ENCODE results near the gene CETN1.

CETN1 gene

GRCh38 chr18:580154-580553 is at the start of gene CETN1:
Gene CETN1 (plus strand): TSS chr18:580380. CDS start chr18:580409, 29 bp downstream.
- DNase-seq = no peak

- DNase-seq = no peak
Measured at GRCh38 chr18:532018-532417, 48.2 kb upstream of the CETN1 start.

DNA sequence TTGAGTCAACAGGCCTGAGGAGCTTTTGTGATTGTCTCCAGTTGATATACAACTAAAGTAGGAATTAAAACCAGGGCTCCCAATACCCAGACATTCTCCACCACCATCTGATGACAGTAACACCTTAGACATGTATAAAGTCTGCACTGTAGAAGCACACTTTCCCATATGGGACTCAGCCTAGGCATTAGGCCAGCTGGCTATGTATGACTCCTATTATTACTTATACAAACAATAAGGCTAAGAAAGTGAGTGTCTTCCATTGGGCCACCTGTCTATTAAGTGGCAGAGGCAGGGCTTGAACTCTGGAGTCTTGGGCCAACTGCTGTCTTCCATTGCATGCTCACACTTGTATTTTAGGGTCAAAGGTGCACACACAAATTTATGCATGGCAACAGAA is 47.5 kb upstream of the CETN1 start:
- DNase-seq = no peak

- DNase-seq = no peak
Measured at GRCh38 chr18:533995-534601, 46.1 kb upstream of the CETN1 start.

GRCh38 chr18:543447-544078 is 36.6 kb upstream of the CETN1 start:
- DNase-seq = no peak

GRCh38 chr18:549967-550366 is 30.2 kb upstream of the CETN1 start:
- no peak for DNase-seq

DNA sequence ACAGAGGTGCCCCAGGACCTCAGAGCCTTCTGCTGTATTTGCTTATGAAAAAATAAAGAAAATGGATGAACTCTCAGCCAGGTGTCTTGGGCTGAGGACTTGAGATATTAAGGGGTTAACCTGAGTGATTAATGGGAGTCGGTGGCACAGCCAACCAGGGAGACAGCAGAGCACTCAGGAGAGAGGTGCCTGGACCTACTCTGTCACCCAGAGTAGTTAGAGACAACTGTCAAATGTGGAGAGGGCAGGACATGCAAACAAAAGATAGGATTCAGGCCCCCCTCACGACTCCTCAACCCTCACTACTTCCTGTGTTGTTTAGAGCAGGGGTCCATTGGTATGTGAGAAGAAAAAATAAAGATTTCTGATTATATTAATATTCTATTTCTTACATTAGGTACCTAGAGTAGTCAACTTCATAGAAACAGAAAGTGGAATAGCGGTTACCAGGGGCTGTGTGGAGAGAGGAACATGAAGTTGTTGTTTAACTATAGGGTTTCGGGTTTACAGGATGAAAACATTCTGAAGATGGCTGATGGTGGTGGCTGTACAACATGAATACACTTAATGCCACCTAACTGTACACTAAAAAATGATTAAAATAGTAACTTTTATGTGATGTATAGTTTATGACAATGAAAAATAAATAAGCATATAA is 28.6 kb upstream of the CETN1 start:
- DNase-seq = no peak

DNA sequence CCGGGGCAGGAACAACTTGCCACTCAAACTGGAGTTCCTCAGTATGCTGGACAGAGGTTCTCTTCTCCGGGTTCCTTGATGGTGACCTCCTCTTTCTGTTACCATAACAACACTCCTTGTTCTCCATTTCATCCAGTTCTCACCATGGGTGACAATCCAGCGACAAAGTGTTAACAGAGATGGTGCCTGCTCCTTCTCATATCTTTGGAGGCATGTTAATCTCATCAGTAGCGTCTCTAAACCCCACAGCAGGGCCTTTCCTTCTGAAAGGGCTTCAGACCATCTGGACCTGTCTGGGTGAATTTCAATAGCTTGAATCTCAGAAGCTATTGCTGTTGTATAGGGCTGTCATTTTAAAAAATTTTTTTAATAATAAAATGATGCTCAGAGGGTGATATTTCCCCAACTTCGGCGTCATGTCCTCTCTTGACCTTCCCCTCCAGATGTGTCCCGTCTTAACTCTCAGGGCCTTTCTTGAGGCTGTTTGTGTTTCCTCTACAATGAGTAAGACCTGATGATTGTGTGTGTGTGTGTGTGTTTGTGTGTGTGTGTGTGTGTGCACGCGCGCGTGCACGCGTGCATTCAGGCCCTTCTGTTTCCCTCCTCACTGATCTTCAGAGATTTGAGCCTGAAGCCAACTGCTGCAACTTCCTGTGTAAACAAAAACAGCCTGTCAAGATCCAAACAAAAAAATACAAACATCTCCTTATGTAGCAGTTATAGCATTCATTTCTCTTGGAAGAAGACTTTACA is 24.3 kb upstream of the CETN1 start:
- DNase-seq = no peak

- DNase-seq = no peak
Measured at GRCh38 chr18:564708-565561, 15.2 kb upstream of the CETN1 start.

DNA sequence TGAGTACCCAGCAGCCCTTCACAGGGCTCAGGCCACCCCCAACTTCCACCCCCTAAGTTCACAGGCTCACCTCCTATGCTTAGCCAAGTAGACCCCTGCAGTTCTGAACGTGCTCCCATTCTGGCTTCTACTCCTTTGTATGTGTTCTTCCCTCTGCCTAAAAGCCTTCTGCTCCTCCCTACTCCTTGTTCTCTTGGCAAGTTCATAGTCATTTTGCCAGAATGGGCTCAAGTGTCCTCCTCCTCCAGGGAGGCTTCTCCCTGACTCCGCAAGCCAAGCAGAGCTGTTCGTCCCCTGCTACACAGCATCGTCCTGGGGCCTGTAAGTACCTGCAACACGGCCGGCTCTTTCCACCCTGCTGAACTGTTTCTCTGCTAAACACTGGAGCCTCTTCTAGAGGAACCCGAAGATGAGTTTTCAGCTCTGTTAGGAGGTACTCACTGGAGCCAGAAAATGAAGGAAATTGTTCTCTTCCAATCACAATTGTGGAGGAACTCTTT is 14.6 kb upstream of the CETN1 start:
- no peak for DNase-seq

GRCh38 chr18:567122-567521 is 13.1 kb upstream of the CETN1 start:
- DNase-seq = no peak

DNA sequence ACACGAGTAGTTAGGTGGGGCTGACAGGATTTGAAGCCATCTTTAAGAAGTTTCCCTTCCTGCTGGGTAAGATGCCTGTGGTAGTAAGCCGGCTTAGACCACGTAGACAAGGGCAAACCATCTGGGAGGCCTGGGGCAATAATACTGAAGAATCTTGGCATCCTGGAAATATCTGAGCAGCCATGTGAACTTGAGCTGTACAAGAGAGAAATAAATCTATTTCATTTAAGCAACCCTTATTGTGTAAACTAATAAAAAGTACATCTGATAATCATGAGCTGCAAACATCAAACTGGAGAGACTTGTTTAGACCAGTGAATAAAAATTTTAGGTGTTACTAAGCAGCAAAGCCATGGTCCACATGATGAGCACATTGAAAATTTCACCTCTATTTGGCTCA is 11.4 kb upstream of the CETN1 start:
- DNase-seq = no peak

DNA sequence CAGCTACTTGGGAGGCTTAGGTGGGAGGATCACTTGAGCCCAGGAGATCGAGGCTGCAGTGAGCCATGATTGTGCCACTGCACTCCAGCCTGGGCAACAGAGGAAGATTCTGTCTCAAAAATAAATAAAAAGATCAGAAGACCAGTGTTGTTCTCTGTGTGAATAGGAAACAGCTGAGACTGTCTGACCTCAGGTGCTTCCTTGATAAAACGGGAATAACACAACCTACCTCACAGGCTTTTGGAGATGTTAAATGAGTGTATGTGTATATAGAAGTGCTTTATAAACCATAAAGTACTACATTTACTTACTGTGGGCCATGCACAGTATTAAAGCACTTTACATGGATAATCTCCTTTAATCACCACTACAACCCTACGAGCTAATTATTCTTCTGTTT is 9.9 kb upstream of the CETN1 start:
- no peak for DNase-seq

DNA sequence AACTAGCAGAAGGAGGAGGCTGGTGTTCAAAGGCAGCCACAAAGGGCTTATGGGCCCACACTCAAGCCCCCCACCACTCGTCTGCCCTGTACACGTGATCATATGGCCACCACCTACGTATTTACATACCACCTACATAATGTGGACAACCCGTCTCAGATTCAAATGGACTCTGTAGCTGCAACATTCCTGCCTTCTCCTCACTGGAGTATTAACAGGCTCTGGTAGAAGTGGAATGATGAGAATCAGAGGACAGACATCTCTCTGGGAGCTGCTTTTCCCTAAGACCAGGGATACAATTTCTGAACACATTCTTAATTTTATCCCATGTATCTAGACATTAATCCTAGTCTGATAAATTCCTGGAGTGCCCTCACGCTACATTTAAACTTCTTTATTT is 9.5 kb upstream of the CETN1 start:
- no peak for DNase-seq

- no peak for DNase-seq
Measured at GRCh38 chr18:572091-572830, 7.9 kb upstream of the CETN1 start.

- DNase-seq = no peak
Measured at GRCh38 chr18:572831-573289, 7.3 kb upstream of the CETN1 start.

DNA sequence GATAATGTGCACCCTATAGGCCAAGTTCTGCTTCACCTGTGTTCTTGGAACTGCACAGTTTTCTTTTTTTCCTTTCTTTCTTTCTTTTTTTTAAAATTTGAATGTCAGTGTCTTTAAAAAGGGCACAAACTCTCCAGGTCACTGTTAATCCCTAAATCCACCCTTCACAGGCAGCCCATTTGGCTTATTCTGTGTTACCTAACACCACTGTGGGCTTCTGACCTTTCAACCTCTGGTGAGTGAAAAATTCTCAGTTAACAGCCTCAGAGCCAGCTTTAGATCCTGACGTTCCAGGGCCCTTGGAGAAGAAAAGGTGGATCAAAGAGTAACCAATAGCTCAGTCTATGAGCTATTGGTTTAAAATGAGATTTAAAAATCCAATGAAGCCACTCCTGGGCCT is 6.8 kb upstream of the CETN1 start:
- DNase-seq = no peak

DNA sequence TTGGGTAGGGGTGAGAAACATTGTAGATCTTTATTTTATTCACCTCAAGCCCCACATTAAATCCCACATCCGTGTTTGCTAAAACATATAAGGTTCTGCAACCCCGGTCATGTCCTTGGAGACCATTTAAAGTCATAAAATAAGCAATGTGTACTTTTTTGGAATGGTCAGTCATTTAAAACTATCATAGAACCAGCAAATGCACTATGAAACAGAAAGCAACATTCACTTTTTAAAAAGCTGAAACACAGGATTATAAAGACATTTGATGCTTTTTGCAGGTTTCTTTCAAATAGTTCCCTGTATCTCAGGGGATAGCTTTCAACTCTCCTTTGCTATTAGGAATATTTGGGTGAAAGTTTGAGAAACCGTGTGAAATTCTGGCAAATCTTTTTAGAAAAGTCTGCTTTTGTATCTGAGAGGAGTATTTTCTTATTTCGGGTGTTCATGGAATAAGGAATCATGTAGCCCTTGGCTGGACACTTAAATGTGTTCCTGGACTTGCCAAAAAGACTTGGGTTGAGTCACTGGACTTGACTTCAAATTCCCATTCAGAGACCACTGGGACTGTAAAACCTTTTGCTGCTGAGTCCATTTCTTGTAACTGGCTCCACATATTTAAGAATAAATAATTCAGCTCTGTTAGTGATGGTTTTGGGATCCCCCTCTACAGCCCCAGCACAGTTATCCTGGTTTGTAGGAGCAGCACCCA is 5.9 kb upstream of the CETN1 start:
- no peak for DNase-seq

GRCh38 chr18:574865-575645 is 5.1 kb upstream of the CETN1 start:
- no peak for DNase-seq

DNA sequence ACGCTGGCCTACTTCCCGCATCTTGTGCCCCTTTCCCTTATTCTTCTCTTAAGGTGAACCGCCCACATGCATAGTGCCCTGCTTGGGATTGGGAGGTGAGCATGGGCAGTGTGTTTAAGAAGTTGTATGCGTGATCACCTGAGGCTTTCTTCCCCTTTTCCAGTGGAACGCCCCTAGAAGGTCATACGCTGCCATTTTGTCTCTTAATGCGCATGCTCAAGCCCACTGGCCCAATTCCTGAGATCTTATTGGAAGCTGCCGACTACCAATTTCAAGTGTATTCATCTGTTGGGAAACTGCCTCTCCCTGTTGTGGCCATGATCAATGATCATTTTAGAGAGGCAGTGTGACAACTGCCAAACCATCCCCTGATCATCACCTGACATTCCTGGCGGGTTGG is 3.3 kb upstream of the CETN1 start:
- no peak for DNase-seq
